ENCODE measurements around the gene UHRF2.

DNA sequence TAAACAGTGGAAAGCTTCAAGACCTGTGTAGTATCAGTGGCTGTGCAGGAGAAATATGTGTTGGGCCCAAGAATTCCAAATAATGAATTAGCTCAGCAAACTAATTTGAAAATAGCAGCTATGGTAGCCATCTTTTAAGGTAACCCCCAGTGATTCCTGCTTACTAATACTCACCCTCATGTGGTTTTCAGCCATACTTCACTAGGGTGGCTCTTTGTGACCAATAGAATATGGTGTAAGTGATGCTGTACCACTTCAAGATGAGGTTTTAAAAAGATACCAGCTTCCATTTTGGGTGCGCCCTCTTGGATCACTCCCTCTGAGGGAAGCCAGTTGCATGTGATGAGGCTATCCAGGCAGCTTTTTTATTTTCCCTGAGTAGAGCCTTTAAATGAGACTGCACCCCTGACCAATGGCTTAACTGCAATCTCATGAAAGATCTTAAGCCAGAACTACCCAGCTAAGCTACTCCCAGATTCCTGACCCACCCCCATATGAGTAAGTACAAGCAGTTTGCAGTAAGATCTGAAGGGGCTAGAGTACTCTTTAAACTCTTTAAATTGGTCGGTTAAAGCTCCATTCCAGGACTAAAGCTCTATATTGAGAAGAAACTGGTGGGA is 58.3 kb downstream of the UHRF2 start:
- TF ChIP-seq POLR2AphosphoS5 (IDR thresholded peaks at IDR 0.05; ENCODE audit: low read depth, low read length), result no peak
- TF ChIP-seq POLR2A (IDR thresholded peaks at IDR 0.05; ENCODE audit: low read depth, low read length), result no peak
- no peak for TF ChIP-seq TAF1 (IDR thresholded peaks at IDR 0.05; ENCODE audit: borderline replicate concordance, low read depth, low read length)

Data from GM12892 (cell line).